ENCODE data around the gene IMMP2L. TPM values are rescaled to one million over a fixed set of nuclear protein-coding genes. Genes with fewer than 3 reads are reported as not detected.

The IMMP2L gene
- total and polyA plus RNA-seq, 2 of the 8 experiments (the other 6 are each of a cell fraction or from before 2014, with no cell fraction given) = 2.3 to 10.1 TPM

DNA sequence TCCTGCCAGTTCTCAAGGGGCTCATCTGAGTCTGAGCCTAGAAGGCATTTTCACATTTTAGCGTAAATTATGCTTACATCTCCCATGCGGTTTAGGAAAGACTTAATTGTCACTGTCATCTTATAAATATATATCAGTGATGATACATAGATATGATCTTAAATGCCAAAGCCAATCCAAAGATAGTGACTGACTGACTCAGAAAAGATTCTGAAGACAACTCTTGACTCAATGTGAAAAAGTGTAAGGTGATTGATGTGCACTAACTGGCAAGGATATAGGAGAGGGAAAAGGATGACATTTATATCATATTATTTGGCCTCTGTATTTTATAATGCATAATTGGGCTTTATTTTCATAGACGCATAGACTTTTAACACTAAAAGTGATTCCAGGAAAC, 556.3 kb downstream of the IMMP2L start:
- CTCF ChIA-PET (ENCODE audit: partially characterized antibody) = no interaction called here
- H2AK5ac ChIP-seq (ENCODE audit: low read depth, low read length) = no peak overlapping the region
- H3K9ac ChIP-seq (replicated peaks in 1 of 4; ENCODE audit: extremely low read depth in 1 of 4, low read depth in 3 of 4, low read length in 3 of 4) = no peak overlapping the region
- H2BK12ac ChIP-seq (ENCODE audit: low read depth, low read length) = no peak overlapping the region
- H3K4me1 ChIP-seq (replicated peaks in 1 of 4; ENCODE audit: control insufficient read depth in 3 of 4, insufficient read depth in 4 of 4, low read length in 3 of 4) = no peaks in the 10 kb centered on the region
- no peak overlapping the region for H4K91ac ChIP-seq (replicated peaks; ENCODE audit: insufficient read length, low read length)
- H3K4ac ChIP-seq (replicated peaks; ENCODE audit: insufficient read length, low read depth, low read length) = no peak overlapping the region
- H4K20me1 ChIP-seq (replicated peaks in 1 of 2; ENCODE audit: control insufficient read depth in 1 of 2, insufficient read depth in 2 of 2, low read length in 2 of 2) = no peaks in the 10 kb centered on the region
- no peak overlapping the region for H3K4me2 ChIP-seq (ENCODE audit: insufficient read depth in 1 of 2, low read depth in 2 of 2, low read length in 2 of 2)
- H3K36me3 ChIP-seq (ENCODE audit: control insufficient read depth in 2 of 4, insufficient read depth in 4 of 4, low read length in 3 of 4) = no peaks in the 10 kb centered on the region
- H2BK20ac ChIP-seq (ENCODE audit: low read length) = no peak overlapping the region
- H3K79me2 ChIP-seq (ENCODE audit: control insufficient read depth in 1 of 2, insufficient read depth in 2 of 2, low read length in 2 of 2) = no peaks in the 10 kb centered on the region
- FAIRE-seq = no peak
- H3K23ac ChIP-seq (ENCODE audit: insufficient read length) = no peak overlapping the region
- no peak overlapping the region for H4K5ac ChIP-seq (ENCODE audit: insufficient read length, low read depth, low read length)
- H3K23me2 ChIP-seq (ENCODE audit: low read depth, low read length) = no peaks in the 10 kb centered on the region; the same call in 1 of the 2 replicates
- no peak overlapping the region for H2BK120ac ChIP-seq (replicated peaks; ENCODE audit: low read depth, low read length)
- no peak overlapping the region for H3K18ac ChIP-seq (ENCODE audit: extremely low read depth, low read length)
- no peak overlapping the region for H2AFZ ChIP-seq (ENCODE audit: low read length)
- no peaks in the 10 kb centered on the region for H3K27me3 ChIP-seq (replicated peaks in 1 of 4; ENCODE audit: control insufficient read depth in 3 of 4, extremely low read depth in 1 of 4, insufficient read depth in 3 of 4, low read length in 3 of 4)
- H4K8ac ChIP-seq (ENCODE audit: extremely low read depth, insufficient read depth, low read length) = no peak overlapping the region
- no peak overlapping the region for H2BK5ac ChIP-seq (ENCODE audit: low read depth, low read length)
- H3K14ac ChIP-seq (ENCODE audit: insufficient read length) = no peak overlapping the region
- no peak overlapping the region for H3K4me3 ChIP-seq (ENCODE audit: extremely low read depth in 1 of 4, insufficient read depth in 2 of 4, low read depth in 3 of 4, low read length in 4 of 4)
- TF ChIP-seq, protein P1, sequence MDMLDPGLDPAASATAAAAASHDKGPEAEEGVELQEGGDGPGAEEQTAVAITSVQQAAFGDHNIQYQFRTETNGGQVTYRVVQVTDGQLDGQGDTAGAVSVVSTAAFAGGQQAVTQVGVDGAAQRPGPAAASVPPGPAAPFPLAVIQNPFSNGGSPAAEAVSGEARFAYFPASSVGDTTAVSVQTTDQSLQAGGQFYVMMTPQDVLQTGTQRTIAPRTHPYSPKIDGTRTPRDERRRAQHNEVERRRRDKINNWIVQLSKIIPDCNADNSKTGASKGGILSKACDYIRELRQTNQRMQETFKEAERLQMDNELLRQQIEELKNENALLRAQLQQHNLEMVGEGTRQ (IDR thresholded peaks at IDR 0.05; ENCODE audit: low read length) = no peak
- TF ChIP-seq CREB1 (IDR thresholded peaks at IDR 0.05) = no peak
- TF ChIP-seq KDM1A (IDR thresholded peaks at IDR 0.05; ENCODE audit: borderline replicate concordance, low read length) = no peak
- H3K27ac ChIP-seq (ENCODE audit: low read depth, low read length) = no peak overlapping the region
- 58% methylated on average over 3 of the region's 3 CpGs; no CpG with 5 or more reads in 1 of the 2 experiments for WGBS, 2 experiments (ENCODE audit: extremely low coverage in 1 of 2, insufficient coverage in 1 of 2, insufficient read length in 1 of 2, insufficient replicate concordance in 2 of 2, low coverage in 1 of 2, low lambda C conversion rate in 2 of 2, missing lambda C conversion rate in 1 of 2)
- no peak overlapping the region for H3K56ac ChIP-seq (replicated peaks; ENCODE audit: insufficient read length, low read depth, low read length)
- no peaks in the 10 kb centered on the region for H3K9me3 ChIP-seq (ENCODE audit: insufficient read depth in 2 of 2, low read depth in 1 of 2, low read length in 1 of 2)
- no peaks in the 10 kb centered on the region for H3K79me1 ChIP-seq (ENCODE audit: low read depth, low read length)
- POLR2A ChIA-PET (ENCODE audit: partially characterized antibody) = no interaction called here
- no peak for DNase-seq (ENCODE audit: low read depth in 1 of 2, low spot score in 2 of 2)
- H2BK15ac ChIP-seq (ENCODE audit: low read length) = no peak overlapping the region

All from H1 (cell line).